Endothelial cell of hepatic sinusoid (primary cell): ENCODE measurements around the gene RSPO4.

Experiments
- in situ Hi-C: cut with HindIII; loops from 2 replicates; pipeline ENCODE4 v1.10.0; 2017; ENCODE audit warnings: low sequenced_read_pairs

RSPO4 gene

GRCh38 chr20:1005452-1006027, 3.4 kb upstream of the RSPO4 start:
- in situ Hi-C loops: no loop called here

GRCh38 chr20:1003920-1004697, 2.0 kb upstream of the RSPO4 start:
- in situ Hi-C loops: no loop called here

- in situ Hi-C loops: no loop called here
Observed at GRCh38 chr20:1002682-1003561, 811 bp upstream of the RSPO4 start.

- in situ Hi-C loops: no loop called here
Observed at GRCh38 chr20:1001116-1001515, 995 bp downstream of the RSPO4 start.

- in situ Hi-C loops: no loop called here
Observed at GRCh38 chr20:998231-998830, 3.8 kb downstream of the RSPO4 start.

GRCh38 chr20:997486-997885, 4.6 kb downstream of the RSPO4 start:
- in situ Hi-C loops: no loop called here

- in situ Hi-C loops: no loop called here
Observed at GRCh38 chr20:997016-997415, 5.1 kb downstream of the RSPO4 start.

GRCh38 chr20:995170-995569, 6.9 kb downstream of the RSPO4 start:
- in situ Hi-C loops: no loop called here

GRCh38 chr20:992801-993535, 9.1 kb downstream of the RSPO4 start:
- in situ Hi-C loops: no loop called here

- in situ Hi-C loops: no loop called here
Observed at GRCh38 chr20:991850-992249, 10.3 kb downstream of the RSPO4 start.

- in situ Hi-C loops: no loop called here
Observed at GRCh38 chr20:990293-990959, 11.7 kb downstream of the RSPO4 start.

- in situ Hi-C loops: loop anchor here (5.0 kb wide), 2 partner anchors 59 to 99 kb away; no protein-coding TSS in a partner anchor
Observed at GRCh38 chr20:988272-988671, 13.8 kb downstream of the RSPO4 start.

- in situ Hi-C loops: loop anchor here (5.0 kb wide), 2 partner anchors 60 to 100 kb away; no protein-coding TSS in a partner anchor
Observed at GRCh38 chr20:987677-988076, 14.4 kb downstream of the RSPO4 start.

- in situ Hi-C loops: loop anchor here (5.0 kb wide), 2 partner anchors 60 to 100 kb away; no protein-coding TSS in a partner anchor
Observed at GRCh38 chr20:986733-987355, 15.3 kb downstream of the RSPO4 start.

GRCh38 chr20:984994-985393, 17.1 kb downstream of the RSPO4 start:
- in situ Hi-C loops: loop anchor here (5.0 kb wide), 2 partner anchors 62 to 102 kb away; no protein-coding TSS in a partner anchor

GRCh38 chr20:982754-983153, 19.4 kb downstream of the RSPO4 start:
- in situ Hi-C loops: no loop called here

- in situ Hi-C loops: no loop called here
Observed at GRCh38 chr20:977021-977420, 25.1 kb downstream of the RSPO4 start.

- in situ Hi-C loops: no loop called here
Observed at GRCh38 chr20:976033-976432, 26.1 kb downstream of the RSPO4 start.

- in situ Hi-C loops: no loop called here
Observed at GRCh38 chr20:973785-974194, 28.3 kb downstream of the RSPO4 start.
